ENCODE measurements around the gene KLHL10.
A peak's percentile ranks its signal among the peaks of the same experiment; 100 is the strongest.

KLHL10 gene

GRCh38 chr17:41837761-41838538 lies at the start of gene KLHL10:
Gene KLHL10, plus strand, starts transcription at chr17:41837825. Its CDS starts 108 bp downstream, at chr17:41837933.
- DNase-seq (ENCODE audit: low spot score), result no peak

GRCh38 chr17:41792845-41793783 lies 44.5 kb upstream of the KLHL10 start:
- DNase-seq (ENCODE audit: low spot score), result no peak

- DNase-seq (ENCODE audit: low spot score), result no peak
Measured at GRCh38 chr17:41793784-41794539, 43.7 kb upstream of the KLHL10 start.

DNA sequence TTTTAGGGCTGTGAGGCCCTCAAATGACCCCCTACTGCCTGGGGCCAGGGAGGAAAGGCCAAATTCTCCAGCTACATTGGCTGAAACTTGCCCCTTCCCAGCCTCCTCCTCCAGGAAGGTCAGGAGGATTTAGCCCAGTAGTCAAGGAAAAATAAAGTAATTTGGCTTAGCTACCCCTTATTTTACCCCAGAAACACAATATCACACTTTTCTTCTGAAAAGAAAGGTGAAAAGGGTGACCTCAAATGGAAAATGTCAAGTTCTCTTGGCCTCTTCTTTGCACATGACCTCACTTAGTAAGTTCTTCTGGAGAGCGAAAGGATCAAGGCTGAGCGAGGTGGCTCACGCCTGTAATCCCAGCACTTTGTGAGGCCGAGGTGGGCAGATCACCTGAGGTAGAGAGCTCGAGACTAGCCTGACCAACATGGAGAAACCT lies 43.1 kb upstream of the KLHL10 start:
- DNase-seq (ENCODE audit: low spot score), result no peak

- DNase-seq (ENCODE audit: low spot score), result no peak
Measured at GRCh38 chr17:41796121-41796895, 41.3 kb upstream of the KLHL10 start.

- no peak for DNase-seq (ENCODE audit: low spot score)
Measured at GRCh38 chr17:41797377-41797776, 40.2 kb upstream of the KLHL10 start.

DNA sequence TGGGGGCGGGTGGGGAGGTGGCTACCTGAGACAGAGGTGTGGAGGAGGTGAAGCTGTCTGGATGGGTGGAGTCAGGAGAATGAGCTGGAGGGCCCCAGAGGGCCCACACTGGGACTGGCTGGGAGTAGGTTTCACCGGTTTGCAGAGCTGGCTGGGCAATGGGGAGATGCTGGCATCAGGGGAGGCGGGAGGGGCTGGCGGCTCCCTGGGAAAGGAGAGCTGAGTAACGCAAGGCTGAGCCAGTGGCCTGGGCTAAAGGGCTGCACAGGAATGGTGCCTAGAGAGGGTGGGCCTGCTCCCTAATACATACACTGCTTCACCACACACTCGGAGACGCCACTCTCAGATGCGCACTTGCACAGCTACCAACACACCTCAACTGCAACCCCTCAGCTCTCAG lies 38.3 kb upstream of the KLHL10 start:
- DNase-seq (ENCODE audit: low spot score), result no peak

DNA sequence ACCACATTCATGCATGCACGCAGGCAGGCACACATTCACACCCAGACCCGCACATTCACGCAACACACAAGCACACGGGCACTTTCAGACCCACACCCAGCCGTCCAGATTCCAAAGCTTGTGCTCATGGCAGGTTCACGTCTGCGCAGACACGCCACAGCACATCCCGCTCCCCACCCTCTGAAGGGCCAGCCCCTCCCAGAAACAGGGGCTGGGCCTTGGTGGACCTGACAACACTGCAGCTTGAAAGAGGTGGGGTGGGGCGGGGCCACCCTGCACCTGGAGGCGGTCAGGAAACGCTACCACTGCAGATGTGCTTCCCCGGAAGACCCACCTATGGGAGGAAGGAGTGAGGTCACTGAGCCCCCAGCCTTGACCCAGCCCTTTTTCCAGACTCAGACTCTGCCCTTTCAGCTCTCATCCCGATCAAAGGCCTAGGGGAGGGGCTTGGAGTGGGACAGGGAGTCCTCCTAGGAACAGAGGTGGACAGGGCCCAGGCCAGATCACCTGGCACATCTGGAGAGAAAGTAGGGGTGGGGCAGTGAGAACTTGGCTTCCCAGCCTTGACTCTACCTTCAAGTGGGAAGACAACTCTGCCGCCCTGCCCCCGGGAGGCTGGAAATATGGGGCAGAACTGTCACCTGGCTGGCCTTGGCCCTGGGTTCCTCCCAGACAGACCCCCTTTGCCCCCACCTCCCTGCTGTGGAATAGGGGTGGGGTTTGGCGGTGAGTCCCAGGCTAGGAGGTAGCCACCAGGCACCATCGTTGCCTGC lies 36.8 kb upstream of the KLHL10 start:
- no peak for DNase-seq (ENCODE audit: low spot score)

DNA sequence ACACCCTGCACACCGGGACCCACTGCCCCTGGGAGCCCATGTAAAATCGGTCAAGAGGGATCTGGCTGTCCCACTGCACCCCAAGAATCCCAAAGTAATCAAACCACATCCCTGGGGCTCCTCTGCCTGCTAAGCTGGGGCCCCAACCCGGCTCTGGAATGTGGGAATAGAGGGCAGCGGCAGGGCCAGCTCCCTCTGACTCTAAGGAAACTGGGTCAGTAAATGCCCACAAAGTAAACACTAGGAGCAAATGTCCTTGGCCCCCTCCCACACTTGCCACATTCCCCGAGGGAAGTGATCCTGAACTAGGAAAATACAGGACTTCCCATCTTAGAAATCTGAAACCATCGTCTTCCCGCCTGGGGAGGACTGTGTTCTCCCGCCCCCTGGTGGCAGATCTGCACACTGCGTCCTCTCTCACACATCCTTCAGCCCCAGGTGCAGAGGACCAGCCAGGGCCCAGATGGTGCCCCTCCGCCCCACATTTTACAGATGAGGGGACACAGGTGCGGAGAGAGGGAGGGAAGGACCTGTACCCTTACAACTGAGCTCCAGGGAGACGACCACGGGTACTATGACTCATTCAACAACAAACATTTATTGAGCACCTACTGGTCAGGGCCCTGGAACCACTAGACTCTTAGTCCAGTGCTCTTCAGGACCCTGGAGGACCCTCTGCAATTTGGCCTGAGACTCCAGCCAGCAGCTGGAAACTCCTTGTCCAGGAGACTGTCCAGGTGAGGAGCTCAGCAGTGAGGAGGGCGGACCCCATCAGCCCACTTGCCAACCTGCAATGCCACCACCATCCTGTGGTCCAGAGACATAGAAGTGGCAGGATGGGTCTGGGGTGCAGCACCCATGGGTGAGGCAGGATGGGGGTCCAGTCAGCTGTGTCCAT lies 36.0 kb upstream of the KLHL10 start:
- peak; percentile 81 for DNase-seq (ENCODE audit: low spot score)

- no peak for DNase-seq (ENCODE audit: low spot score)
Measured at GRCh38 chr17:41803049-41804020, 34.3 kb upstream of the KLHL10 start.

- no peak for DNase-seq (ENCODE audit: low spot score)
Measured at GRCh38 chr17:41806685-41807445, 30.8 kb upstream of the KLHL10 start.

DNA sequence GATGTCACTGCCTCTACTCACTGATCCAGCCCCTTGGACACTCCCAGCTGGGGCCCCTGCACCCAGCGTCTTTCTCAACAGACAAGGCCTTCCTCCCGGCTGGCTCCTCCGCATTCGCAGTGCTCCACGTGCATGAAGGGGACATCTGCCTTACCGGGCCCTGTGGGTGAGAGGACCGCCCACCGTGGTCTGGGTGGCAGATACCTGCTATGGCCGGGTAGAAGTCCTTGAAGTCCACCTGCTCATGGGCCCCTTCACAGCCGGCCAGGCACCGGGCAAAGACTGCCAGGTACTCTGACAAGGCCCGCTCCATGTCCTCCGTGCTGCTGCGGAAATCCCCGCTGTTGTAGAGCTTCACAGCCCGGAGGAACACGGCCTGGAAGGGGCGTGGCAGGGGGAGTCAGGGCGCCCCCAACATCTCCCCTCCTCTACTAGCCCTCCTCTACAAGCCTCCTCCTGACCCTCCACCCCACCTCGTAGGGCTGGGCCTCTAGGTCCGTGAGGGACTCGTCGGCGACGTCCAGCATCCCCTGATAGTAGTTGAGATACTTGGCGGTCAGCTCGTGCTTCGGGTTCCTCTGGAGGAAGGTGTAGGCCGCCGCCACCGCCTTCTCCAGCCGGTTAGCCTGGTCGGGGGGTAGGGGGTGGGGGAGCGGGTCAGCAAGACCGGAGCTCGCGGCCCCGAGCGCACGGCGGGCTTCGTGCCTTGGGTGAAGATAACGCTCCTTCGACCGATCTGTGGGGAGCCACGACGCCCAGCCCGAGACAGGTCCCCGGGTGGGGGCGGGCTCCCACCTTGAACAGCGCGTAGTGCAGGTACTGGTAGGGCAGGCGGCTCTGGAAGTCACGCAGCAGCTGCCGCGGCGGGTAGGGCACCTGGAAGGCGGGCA lies 26.7 kb upstream of the KLHL10 start:
- DNase-seq (ENCODE audit: low spot score), result no peak

- DNase-seq (ENCODE audit: low spot score), result peak; percentile 85
Measured at GRCh38 chr17:41811549-41812380, 25.9 kb upstream of the KLHL10 start, which contains the start of gene P3H4. Gene P3H4, minus strand, starts transcription at chr17:41811949. Its CDS starts 34 bp downstream, at chr17:41811915.

DNA sequence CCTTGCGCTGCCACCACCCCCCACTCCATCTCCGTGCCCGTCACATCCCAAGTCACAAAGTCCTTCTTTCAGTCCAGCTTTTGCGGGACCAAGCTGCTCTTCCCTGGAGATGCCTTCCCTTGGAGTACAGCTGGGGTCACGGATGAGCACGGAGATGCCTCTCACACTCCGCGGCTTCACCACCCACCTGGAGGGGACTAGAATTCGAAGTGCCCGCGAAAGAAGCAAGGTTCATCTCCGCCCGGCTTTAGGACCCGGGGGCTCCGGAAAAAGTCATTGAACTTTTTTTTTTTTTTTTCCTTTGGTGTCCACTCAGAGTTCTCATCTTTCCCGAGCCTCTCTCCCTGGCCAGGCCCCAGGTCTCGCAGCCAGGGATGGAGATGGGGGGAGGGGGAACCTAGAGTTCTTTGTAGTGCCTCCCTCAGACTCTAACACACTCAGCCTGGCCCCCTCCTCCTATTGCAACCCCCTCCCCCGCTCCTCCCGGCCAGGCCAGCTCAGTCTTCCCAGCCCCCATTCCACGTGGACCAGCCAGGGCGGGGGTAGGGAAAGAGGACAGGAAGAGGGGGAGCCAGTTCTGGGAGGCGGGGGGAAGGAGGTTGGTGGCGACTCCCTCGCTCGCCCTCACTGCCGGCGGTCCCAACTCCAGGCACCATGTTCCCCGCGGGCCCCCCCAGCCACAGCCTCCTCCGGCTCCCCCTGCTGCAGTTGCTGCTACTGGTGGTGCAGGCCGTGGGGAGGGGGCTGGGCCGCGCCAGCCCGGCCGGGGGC lies 25.1 kb upstream of the KLHL10 start, which contains the start of gene FKBP10:
Gene FKBP10, plus strand, starts transcription at position 624 of the 771 bp plus-strand sequence. Its CDS starts 31 bp downstream, at position 655.
- peak; percentile 93 for DNase-seq (ENCODE audit: low spot score)

All from AG08395 (cell line).